Measurements from ENCODE around the gene TMA16.
A peak's percentile ranks its signal among the peaks of the same experiment; 100 is the strongest.
"Not testable (repeated sequence)": the region's sequence is repeated elsewhere in the genome, so short reads cannot be mapped to it uniquely, and the experiment has no call there.

Gene TMA16

DNA sequence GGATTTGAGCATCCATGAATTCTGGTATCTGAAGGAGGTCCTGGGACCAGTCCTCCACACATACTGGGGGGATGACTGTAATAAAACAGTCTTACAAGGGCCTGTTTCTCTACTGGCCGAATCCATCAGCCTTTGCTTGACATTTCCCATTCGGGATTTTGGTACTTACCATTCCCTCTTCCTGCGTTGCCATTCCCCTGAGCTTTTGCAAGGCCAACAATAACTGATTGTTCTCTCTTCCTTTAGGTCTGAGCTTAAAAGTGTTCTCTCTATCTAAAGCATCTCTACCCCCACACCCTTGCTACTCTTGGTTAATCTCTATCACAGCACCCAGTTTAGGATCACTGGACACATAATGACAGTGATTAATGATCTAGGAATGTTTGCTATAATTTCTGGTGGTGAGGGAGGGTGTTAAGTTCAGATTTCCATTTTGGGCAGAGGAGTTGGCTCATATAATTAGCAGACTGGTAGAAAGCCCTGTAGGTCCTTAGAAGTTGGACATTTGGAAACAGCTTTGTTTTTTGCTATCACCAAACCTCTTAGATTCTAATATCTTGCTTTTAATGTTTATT lies 29.4 kb downstream of the TMA16 start:
- DNase-seq: no peak

DNA sequence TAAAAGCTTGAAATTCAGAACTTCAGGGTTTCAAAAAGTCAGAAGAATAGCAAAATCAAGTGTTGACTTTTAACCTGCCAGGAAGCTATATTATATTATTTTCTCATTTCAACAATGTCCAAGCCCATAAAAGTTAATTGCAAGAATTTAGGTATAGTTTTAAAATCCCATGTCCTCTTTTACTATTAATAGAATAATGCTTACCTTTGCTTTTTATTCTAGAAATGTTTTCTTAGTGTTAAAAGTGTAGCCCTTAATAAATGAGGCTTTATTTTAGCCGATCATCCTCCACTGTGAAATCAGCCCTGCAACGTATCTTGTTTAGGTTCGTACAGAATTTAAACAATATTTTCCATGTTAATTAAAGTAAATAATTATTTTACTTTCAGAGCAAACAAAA lies 31.5 kb downstream of the TMA16 start:
- no peak for DNase-seq

DNA sequence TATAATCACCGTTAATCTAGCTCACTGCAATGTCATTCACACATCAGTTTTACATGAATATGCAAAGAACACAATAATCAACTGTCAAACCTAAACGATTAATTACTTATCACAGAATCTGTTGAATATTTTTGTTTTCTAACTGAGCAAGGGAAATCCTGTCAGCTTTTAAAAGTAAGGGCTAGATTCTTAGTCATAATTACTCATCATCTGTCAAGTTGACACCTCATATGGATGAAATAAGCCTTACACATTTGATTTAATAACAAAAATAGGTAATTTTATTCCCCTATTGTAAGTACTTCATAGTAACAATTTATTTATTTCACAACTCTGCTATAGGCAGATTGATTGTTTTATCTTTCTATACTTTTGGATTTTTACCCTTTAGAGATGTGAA lies 32.7 kb downstream of the TMA16 start:
- no peak for DNase-seq

DNA sequence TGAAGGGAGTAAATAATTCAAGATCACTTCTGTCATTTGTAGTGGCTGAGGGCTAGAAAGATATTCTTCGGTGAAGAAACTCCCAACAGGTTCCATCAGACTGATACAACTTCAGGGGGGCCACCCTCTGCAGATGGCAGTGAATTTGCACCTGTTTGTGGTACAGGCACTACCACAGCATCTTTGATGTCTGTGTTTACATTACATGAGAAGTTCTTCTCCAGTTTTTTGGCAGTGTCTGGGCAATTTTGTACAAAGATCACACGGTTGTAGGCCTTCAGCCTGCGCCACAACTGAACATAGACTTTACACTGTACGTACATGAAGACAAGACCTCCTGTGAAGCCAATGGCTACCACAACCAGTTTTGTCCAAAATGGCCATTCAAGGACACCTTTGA lies 34.2 kb downstream of the TMA16 start:
- no peak for DNase-seq

DNA sequence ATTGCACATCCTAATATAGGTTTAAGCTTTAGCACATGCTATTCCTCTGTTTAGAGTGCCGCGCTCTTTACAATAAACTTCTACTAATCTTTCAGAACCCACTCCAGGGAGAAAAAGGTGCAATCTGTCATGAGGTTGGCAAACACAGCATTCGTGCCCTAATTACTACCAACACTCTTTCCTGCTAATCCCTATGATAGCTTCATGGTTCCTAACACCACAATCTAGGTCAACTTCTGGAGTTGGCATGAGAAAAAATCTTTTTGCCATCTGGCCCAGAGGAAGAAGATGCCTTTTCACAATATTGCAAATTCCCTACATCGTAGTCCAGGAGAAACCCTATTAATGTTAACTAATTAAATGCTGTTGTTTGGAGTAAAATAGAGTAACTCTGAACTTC lies 39.6 kb downstream of the TMA16 start:
- no peak for DNase-seq

DNA sequence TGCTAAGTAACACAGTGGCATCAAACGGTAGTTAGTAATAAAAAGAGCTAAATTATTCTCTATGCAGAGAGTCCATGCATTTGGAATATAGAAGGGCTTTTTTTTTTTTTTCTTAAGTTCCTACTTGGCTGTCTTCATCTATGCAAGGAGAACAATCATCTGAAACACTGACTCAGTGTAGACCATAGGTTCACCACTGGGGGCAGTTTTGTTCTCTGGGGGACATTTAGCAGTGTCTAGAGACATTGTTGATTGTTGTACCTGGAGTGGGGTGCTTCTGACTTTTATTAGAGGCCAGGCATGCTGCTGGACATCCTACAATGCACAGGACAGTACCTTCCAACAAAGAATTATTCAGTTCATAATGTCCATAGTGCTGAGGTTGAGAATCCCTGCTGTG lies 41.2 kb downstream of the TMA16 start:
- no peak for DNase-seq

DNA sequence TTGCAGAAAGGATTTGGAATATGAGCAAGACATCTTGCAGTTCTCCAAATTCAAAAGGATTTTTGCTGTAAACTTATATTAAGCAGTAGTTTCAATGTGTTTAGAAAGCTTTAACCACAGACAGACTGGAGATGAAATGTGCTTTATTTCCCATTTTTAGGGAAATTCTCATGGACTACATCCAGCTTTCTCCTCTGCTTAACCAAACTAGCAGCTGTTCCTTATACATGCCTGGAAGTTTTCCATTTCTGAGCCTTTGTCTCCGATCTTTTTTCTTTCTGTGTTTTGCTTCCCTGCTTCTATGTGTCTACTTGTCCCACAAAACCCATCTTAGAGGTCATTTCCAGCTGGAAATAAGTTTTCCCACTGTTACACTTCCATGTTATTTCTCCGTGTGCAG lies 41.6 kb downstream of the TMA16 start:
- no peak for DNase-seq

DNA sequence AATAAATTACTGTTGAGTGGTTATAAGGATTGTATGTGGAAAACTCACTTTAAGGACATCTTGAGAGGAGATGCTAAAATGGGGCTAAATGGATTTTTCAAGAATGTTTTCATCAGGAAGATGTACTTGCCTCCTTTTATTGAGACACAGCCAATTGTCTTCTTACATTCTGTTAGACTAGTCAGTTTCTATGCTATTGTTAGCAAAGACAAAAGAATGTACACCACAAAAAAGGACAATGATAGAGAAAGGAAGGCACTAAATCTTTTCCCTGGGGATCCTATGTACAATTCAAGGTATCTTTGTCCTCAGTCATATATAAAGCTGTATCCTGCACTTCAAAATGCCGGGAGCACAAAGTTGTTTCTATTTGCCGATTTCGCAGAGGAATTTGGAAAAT lies 42.6 kb downstream of the TMA16 start:
- no peak for DNase-seq

DNA sequence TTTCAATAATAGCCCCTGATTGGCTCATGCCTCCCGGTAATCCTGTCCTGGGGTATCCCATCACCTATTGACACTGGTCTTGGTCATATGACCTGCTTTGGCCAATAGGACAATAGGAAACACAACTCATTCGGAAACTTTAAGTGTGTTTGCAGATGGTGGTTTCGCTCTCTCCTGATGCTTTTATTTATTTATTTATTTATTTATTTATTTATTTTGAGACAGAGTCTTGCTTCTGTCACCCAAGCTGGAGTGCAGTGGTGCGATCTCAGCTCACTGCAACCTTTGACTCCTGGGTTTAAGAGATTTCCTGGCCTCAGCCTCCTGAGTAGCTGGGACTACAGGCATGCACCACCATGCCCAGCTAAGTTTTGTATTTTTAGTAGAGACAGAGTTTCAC lies 44.3 kb downstream of the TMA16 start:
- DNase-seq: not testable (repeated sequence)

DNA sequence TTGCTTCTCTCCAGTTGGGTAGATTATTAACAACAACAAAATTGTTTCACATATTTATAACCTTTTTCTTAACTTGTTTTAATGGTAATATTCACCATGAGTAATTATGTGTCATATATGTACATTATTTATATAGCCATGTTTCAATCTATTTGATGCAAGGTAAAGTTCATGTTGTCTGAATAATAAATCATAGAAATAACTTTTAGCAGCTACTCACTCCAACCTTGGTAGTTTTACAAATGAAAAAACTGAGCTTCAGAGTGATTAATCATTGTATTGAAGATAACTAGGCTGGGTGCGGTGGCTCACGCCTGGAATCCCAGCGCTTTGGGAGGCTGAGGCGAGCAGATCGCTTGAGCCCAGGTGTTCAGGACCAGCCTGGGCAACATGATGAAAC lies 46.0 kb downstream of the TMA16 start:
- DNase-seq: no peak

DNA sequence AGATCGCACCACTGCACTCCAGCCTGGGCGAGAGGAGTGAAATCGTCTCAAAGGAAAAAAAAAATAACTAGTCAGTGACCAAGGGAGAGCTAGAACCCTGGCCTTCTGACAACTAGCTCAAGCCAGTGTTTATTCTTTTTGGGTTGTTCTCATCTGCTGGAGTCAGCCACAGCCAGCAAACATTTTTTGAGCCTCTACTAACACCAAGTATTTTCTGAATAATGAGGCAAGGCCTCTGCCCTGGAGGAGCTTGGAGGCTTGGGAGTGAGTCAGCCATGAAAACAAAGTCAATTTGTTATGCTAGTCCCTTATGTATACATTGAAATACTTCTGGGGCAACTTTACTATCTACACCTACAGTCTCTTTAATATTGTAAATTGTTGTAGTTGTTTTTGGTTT lies 46.5 kb downstream of the TMA16 start:
- DNase-seq: no peak

DNA sequence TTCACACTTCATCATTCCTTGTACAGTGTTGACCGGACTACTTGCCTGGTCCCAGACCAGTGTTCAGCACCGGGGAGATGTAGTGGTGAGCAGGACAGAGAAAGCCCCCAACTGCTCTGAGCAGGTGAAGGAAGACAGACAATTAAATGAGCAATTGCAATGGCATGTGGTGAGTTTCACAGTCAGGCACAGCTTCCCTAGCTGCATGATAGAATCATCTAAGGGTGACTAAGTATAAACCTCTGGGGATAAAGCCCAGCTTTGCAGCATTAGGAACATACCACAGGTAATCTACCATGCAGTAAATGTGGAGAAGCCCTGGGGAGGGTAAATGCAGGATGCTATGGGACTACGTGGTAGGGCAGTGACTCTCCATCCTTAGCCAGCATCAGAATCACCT lies 47.8 kb downstream of the TMA16 start:
- no peak for DNase-seq

DNA sequence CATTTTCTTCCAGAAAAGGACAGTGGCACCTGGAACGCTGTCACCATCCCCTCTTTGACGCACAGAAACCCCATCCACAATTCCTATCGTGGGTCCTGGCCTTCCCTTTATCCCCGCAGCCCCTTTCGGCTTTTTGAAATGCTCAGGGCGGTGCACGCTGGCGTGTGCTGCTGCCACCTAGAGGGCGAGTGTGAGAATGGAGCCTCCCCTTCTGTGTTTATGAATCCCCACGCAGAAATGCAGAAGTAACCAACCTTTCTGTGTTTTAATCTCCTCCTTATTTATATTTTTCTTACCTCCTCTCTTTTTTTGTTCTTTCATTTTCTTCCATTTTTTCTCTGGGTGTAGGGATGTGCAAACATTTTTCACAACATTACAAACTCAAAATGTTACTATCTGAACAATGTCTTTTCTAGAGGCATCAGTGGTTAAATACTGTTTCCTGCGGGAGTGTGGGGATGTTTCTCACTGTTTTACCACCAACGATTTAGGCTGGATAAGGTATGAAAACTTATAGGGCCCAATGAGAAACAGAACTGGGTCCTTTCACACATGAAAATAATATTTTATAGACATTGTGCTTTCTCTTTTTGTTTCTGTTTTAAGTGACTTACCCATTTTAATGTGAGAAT lies 50.0 kb downstream of the TMA16 start:
- DNase-seq: peak; percentile 64

DNA sequence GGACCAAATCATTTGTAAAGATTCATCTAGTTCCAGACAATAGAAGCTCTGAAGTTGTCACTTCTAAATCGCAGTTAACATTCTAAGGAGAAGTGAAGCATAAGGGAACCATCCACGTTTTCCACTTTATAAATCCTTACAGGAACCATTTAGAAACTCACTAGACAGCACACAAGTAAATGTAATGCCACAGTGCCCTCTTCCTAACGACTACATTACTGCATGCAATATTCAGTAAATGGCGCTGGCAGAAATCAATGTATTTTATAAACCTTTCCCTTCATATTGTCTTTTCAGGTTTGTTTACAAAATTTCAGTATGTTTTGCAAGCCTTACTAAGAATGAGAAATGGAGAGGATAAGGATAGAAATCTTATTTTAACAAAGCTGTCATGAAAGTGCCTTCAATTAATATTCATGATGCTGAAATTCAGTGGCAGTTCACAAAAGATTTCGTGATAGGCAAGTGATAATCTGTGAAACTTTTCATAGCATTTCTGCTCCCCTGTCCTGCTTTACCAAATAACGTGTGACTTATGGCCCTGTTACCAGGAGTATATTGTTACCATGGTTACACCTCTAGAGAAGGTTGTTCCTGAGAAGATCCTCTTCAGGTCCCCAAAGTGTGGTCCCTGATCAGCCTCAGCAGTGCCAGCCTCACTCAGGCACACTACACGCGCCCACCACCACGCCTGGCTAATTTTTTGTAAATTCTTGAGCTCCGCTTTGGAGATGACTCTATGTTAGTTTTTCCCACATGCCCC lies 54.2 kb downstream of the TMA16 start:
- DNase-seq: peak; percentile 17

DNA sequence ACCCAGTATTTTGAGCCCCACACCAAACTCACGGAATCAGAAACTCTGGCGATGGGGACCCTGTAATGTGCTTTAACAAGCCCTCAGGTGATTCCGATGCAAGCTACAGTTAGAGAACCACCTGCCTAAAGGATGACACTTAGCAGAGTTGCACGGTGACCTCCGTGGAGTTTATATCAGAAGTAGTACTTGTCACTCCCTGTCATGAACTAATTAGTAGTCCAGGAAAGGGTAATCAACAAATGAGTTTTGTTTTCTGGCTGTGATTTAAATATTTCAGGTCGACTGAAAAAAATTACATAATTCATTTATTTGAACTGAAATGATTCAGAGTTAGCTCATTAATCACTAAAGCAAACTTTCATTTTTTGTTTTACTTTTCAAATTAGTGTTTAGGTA lies 56.4 kb downstream of the TMA16 start:
- no peak for DNase-seq

DNA sequence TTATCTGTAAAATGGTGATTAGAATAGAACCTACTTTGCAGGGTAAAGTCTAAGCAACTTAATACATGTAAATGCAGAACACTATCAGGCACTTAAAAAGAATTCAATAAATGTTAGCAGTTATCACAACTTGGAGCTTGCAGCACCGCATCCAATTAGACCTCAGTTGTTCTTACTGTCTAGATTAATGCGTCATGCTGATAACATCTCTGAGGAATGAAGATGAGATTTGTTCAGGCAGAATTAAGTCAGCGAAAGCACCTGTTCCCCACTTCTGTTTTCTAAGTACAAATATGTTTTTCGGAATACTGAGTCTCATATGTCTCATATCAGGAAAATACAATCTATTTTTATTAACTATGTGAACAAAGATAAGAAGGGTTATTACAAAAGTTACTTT lies 58.7 kb downstream of the TMA16 start:
- no peak for DNase-seq

DNA sequence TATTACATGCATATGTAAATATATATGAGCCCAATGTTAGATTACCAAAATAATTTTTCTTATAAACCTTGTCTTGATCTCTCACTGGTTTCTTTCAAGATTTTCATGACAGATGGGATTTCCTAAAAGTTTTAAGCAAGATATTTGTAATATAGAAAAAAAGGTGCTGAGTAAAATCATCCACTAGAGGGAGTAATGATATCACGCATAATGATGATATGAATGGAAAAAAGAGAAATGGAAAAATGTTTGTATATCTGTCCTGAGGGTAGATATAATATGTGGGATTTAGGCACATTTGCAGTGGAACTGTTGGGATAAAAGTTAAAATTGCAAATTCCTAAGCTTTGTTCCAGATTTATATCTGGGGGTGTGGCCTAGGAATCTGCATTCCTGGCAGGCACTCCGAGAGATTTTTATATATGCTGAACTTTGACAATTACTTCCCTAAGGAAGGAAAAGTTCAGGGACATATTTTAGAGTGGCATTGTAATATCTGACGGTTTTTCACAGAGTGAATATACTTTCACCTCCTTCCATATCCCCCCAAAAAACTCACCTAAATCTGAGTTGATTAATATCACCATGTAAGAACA lies 60.5 kb downstream of the TMA16 start:
- peak; percentile 2 for DNase-seq

DNA sequence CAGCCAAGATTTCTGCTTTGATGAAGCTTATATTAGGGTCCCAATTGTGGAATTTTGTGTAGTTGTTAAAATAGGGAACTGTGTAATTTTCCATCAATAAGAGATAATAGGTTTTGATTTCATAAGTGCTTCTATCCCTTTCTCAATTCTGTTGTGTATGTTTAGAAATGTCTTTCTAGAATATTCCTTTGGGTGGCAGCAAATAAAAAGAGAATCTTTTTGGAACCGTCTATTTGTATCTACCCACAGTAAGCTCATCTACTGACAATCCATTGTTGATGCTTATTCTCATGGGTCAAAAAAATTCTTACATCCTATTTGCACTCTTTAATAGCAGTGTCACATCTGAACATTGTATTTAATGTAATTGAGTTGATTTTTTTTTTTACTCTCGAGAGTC lies 61.7 kb downstream of the TMA16 start:
- no peak for DNase-seq

DNA sequence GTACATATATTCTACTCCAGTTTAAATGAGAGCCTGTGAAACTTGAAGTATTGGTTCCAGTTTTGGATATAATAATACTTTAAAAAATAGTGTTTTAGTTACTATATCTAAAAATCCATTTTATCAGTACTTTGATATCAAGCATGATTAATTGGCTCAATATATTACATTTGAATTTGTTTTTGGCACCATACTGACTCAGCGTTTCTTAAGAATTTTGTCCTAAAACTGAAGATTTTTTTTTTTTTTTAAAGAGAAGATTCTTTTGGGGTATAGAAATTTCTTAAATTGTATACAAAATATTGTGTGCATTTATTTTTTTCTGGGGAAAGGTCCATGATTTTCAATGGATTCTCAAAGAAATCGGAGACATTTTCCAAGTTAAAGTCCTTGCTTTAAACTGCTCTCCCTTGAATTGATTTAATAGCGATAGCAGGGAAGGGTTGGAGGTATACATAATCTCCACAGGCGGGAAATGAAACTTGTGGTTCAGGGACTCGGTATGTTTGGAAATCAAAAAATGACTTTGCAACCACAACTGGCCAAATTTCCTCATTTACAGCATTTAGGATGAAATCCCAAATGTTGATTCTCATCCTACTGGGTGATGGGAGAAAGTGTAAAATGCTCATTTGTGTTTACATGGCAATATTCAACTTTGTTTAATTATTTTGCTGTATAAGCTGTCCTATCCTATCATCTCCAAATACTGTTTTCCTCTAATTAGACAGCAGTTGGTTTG lies 62.3 kb downstream of the TMA16 start:
- DNase-seq: no peak

DNA sequence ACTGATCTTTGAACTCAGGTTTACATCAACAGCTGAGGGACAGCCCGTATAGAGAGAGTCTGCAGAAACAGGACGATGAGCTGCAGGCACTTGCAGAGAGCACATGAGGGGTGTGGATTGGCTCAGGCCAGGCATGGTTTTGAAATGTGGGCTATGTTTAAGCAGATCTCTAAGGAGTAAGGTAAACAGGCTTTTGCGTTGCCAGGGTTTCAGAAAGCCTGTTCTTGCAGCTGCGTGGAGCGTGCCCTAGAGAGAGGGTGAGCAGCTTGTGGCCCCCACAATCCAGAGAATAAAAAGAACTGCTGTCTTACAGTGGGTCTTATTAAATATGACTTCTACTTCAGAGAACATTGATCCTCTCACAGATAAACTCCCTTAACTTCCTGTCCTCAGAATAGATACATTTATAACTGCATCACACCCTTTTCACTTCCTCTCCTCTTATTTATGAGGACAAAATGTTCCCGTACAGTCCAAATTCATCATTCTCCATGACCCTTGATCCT lies 64.1 kb downstream of the TMA16 start:
- DNase-seq: no peak

DNA sequence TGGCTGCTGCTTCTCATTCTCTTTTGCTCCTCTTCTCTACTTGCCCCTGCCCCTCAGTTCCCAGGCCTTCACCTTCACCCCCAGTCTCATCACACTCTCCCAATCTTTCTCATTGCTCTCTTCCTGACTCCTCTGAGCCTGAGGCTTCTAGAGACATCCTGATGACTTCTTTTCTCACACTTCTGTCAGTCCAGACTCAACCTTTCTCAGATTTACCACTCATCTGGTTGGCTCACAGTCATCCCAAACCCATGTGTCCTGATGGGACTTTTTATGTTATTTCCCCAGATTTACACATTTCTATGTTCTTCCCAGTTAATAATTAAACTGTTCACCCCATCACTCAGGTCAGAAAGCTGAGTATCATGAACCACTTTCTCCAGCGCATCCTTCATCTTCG lies 68.0 kb downstream of the TMA16 start:
- DNase-seq: no peak

DNA sequence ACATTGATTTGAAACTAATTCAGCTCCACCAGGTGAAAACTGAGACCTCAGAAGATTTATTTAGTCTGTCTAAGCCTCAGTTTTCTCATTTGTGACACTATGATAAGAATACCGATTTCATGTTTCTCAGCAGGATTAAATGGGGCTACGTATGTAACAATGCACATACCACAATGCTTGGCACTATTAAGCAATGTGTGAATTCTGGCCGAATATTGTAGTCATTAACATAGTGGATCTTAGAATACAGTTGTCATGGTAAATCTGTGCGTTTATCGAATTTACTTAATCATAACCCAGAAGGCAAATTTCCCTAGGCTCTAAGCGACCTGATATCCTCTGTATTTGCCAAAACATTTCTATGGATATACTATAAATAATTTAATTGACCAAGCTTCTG lies 69.1 kb downstream of the TMA16 start:
- no peak for DNase-seq

DNA sequence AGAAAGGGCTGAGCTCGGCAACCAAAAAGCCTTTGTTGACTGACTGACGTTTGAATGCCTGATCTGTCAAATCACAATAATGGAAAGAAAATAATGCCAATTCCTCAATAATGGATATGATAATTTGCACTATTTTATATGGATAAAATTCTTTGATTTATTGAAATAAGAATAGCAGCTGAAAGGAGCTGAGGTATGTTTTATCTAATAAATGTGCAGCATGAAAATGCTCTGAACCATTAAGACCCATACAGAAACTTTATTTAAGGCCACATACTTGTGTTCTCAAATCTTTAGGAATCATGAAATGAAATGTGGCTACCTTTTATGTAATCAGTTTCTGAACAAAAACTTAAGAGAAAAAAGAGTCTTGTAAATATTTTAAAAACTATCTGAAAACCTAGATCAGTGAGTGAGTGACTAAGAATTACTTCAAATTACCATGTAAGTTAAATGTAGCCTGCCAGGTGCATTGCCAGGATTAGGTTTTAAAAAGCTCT lies 69.8 kb downstream of the TMA16 start:
- no peak for DNase-seq
